HuH-7.5 (cell line): Measurements from ENCODE around the gene ZNF564.
A peak's percentile ranks its signal among the peaks of the same experiment; 100 is the strongest.
"Not testable (repeated sequence)": the region's sequence is repeated elsewhere in the genome, so short reads cannot be mapped to it uniquely, and the experiment has no call there.

Source experiments
- DNase-seq: peaks from one replicate; pipeline ENCODE4 v3.0.0; 2011; ENCODE audit warnings: low spot score

The ZNF564 gene

DNA sequence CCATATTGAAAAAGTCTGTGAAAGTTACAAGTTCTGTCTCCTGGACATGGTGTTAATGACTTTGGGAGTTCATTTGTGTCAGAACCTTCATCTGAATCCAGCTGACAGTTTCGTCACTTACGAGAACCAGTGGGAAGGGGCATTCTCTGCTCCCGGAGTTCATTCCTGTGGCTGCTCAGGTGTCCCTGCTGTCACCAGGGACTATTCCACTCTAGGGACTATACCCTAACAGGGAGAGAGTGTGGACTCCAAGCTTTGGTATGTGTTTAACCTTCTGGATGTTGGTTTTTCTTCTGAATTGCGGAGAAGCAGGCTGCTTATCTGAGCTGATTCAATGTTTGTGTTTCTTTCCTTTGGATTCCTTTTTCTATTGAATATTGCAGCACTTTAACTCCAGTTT lies 54.2 kb downstream of the ZNF564 start:
- DNase-seq, result no peak

- no peak for DNase-seq
Observed at GRCh38 chr19:12496480-12496879, 54.8 kb downstream of the ZNF564 start.

DNA sequence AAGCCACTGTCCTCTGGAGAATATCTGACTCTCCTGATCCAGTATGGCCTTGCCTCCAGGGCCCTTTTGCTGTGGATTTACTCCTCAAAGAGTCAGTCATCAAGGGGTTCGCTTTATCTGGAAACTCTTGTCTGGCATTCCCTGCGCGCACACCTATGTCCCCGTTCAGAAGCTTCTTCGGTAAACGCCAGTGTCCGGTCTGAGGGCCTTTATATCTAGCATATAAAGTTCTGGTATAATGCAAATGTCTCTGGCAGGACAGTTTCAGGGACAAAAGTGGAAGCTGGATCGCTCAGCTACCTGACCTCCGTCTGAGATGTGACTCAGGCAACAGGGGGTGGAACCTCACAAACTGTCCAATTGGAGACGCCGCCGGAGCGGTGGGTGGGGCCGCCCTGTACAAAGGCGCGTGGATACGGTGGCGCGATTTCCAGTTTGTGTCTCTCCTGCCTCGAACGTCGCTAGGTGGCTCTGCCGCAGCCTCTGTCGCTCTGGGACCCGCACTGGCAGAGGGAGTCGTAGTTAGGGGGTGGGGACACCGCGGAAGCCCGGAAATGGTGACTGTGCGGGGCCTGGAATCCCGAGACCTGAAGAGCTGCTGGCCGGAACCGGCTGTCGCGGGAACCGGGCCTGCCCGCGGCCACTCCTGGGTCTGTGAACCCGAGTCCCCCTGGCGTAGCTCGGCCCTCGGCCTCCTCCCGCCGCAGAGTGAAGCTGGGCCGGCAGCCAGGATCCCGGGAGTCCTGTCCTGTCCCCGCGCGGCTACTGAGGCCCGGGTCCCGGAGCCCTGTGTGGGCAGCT lies 56.1 kb downstream of the ZNF564 start:
- peak; percentile 87 for DNase-seq

GRCh38 chr19:12494260-12494860 lies 56.9 kb downstream of the ZNF564 start:
- no peak for DNase-seq

GRCh38 chr19:12486265-12486783 lies 65.0 kb downstream of the ZNF564 start:
- DNase-seq, result not testable (repeated sequence)

GRCh38 chr19:12485571-12485970 lies 65.7 kb downstream of the ZNF564 start:
- DNase-seq, result no peak

DNA sequence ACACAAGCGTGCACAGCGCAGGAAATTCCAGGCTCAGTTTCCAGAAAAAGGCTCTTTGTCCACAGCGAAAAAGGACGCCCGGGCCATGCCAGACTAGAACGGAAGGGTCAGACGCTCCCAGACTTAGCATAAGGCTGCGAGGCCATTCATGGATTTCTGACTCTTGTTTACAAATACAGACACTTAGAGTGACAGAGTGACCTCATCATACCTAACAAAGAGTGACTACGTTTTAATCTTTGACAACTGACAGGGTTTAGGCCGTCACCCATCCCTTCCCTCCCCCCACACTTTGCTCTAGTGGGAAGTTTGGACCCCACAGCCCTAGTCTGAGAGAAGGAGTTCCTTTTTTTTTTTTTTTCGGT lies 66.2 kb downstream of the ZNF564 start:
- no peak for DNase-seq

DNA sequence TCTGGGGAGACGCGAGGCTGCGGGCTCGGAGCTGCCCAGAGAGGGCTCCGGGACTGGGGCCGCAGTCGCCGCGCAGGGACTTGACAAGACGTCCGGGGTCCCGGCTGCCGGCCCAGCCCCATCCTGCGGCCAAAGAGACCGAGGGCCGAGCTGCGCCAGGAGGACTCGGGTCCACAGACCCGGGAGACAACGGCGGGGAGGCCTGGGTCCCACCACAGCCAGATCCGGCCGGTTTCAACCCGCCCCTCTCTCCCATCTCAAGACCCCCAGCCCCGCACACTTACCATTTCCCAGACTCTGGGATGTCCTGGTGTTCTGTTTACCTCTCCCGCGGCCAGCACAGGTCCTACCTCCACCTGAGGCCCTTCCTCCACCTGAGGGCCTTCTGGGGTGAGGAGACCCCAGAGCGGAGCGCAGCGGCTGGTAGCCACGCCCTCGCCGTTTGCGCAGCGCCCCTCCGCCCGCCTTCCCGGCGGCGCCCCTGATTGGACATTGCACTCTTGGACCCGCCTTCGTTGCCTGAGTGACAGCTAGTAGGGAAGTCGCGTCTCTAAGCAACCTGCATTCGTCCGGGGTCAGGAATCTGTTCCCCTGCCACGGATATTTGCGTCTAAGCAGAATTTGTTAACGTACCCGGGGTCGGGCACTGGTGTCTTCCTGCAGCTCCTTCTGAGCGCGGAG lies 66.8 kb downstream of the ZNF564 start, which contains the start of gene ZNF709:
TSS of gene ZNF709 (minus strand) at position 446 of the 681 bp plus-strand sequence. CDS start at position 287, 159 bp downstream.
- peak; percentile 79 for DNase-seq

GRCh38 chr19:12484011-12484370 lies 67.3 kb downstream of the ZNF564 start:
- DNase-seq, result no peak

GRCh38 chr19:12482509-12482886 lies 68.8 kb downstream of the ZNF564 start:
- no peak for DNase-seq

DNA sequence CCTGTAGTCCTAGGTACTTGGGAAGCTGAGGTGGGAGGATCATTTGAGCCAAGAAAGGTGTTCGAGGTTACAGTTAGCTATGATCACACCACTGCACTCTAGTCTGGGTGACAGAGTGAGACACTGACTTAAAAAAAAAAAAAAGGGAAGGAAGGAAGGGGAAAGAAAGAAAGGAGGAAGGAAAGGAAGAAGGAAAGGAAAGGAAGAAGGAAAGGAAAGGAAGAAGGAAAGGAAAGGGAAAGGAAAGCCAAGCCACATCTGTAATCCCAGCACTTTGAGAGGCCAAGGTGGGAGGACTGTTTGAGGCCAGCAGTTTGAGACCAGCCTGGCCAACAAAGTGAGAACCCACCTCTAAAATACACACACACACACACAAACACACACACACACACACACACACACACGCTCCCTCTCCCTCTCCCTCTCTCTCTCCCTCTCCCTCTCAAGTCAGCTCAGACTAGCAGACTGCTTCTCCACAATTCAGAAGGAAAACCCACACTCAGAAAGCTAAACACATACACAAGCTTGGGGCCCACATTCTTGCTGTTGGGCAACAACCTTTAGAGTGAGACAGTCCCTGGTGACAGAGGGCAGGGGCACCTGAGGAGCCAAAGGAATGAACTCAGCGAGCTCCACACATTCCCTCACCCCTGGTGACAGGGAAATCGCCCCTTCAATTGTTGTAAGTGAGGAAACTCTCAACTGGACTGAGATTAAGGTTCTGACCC lies 69.3 kb downstream of the ZNF564 start:
- no peak for DNase-seq

DNA sequence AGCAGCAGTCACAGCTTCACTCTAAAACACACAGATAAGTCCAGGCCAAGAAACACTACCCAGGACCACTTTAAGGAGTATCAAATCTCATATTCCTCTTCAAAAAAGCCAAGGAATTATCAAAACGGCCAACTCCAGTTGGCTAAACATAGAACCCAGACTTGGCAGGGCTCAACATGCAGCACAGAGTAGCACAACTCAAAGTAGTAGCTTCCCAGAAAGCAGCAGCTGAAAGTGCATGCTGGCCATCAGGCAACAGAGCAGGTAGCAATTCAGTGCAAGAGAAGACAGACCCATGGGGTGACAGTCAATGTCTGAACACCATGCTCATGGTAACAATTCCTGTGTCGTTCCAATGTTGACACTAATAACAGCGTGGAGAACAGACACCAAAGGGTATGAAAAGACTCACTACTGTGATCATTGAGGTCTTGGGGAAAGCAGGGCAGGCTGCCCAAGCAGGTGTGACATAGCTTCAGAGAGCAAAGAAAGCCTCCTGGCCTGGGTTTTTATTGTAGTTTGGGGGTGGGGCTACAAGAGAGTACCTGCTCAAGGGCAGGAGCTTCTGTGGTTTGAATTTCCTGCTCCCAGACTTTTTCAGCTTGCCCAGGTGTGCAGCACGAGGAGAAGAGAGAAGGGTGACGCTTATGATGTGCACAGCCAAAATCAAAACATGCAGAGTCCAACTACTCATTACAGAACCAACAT lies 72.9 kb downstream of the ZNF564 start:
- no peak for DNase-seq
